ENCODE measurements around the gene NEK4. TPM values are rescaled to one million over a fixed set of nuclear protein-coding genes. Genes with fewer than 3 reads are reported as not detected.

Gene NEK4
- total and polyA plus RNA-seq, 2 of the 13 experiments (the other 11 are each of a cell fraction or from before 2014, with no cell fraction given): 16.5 to 38.0 TPM

- TF ChIP-seq, protein P1, sequence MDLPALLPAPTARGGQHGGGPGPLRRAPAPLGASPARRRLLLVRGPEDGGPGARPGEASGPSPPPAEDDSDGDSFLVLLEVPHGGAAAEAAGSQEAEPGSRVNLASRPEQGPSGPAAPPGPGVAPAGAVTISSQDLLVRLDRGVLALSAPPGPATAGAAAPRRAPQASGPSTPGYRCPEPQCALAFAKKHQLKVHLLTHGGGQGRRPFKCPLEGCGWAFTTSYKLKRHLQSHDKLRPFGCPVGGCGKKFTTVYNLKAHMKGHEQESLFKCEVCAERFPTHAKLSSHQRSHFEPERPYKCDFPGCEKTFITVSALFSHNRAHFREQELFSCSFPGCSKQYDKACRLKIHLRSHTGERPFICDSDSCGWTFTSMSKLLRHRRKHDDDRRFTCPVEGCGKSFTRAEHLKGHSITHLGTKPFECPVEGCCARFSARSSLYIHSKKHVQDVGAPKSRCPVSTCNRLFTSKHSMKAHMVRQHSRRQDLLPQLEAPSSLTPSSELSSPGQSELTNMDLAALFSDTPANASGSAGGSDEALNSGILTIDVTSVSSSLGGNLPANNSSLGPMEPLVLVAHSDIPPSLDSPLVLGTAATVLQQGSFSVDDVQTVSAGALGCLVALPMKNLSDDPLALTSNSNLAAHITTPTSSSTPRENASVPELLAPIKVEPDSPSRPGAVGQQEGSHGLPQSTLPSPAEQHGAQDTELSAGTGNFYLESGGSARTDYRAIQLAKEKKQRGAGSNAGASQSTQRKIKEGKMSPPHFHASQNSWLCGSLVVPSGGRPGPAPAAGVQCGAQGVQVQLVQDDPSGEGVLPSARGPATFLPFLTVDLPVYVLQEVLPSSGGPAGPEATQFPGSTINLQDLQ (CRISPR knock-in tag; IDR thresholded peaks at IDR 0.05): no peak
- TF ChIP-seq SP140L (CRISPR knock-in tag; IDR thresholded peaks at IDR 0.05; ENCODE audit: borderline replicate concordance): no peak
- 0 out of 2 replicates have a peak, but pooled peaks have one; percentile 23 for TF ChIP-seq STAG1 (CRISPR knock-in tag; IDR thresholded peaks at IDR 0.05)
- TF ChIP-seq, protein P2, sequence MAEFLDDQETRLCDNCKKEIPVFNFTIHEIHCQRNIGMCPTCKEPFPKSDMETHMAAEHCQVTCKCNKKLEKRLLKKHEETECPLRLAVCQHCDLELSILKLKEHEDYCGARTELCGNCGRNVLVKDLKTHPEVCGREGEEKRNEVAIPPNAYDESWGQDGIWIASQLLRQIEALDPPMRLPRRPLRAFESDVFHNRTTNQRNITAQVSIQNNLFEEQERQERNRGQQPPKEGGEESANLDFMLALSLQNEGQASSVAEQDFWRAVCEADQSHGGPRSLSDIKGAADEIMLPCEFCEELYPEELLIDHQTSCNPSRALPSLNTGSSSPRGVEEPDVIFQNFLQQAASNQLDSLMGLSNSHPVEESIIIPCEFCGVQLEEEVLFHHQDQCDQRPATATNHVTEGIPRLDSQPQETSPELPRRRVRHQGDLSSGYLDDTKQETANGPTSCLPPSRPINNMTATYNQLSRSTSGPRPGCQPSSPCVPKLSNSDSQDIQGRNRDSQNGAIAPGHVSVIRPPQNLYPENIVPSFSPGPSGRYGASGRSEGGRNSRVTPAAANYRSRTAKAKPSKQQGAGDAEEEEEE (CRISPR knock-in tag; IDR thresholded peaks at IDR 0.05; ENCODE audit: borderline replicate concordance): peak; percentile 74; the same call in 1 of the 2 replicates
- TF ChIP-seq, protein P3, sequence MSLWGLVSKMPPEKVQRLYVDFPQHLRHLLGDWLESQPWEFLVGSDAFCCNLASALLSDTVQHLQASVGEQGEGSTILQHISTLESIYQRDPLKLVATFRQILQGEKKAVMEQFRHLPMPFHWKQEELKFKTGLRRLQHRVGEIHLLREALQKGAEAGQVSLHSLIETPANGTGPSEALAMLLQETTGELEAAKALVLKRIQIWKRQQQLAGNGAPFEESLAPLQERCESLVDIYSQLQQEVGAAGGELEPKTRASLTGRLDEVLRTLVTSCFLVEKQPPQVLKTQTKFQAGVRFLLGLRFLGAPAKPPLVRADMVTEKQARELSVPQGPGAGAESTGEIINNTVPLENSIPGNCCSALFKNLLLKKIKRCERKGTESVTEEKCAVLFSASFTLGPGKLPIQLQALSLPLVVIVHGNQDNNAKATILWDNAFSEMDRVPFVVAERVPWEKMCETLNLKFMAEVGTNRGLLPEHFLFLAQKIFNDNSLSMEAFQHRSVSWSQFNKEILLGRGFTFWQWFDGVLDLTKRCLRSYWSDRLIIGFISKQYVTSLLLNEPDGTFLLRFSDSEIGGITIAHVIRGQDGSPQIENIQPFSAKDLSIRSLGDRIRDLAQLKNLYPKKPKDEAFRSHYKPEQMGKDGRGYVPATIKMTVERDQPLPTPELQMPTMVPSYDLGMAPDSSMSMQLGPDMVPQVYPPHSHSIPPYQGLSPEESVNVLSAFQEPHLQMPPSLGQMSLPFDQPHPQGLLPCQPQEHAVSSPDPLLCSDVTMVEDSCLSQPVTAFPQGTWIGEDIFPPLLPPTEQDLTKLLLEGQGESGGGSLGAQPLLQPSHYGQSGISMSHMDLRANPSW (CRISPR knock-in tag; IDR thresholded peaks at IDR 0.05; ENCODE audit: borderline replicate concordance): no peak
- TF ChIP-seq, protein P4, sequence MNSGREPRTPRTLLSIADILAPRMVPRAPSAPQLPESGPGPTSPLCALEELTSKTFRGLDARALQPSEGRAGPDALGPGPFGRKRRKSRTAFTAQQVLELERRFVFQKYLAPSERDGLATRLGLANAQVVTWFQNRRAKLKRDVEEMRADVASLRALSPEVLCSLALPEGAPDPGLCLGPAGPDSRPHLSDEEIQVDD (CRISPR knock-in tag; IDR thresholded peaks at IDR 0.05; ENCODE audit: borderline replicate concordance): no peak
- no peak for TF ChIP-seq TGIF2 (CRISPR knock-in tag; IDR thresholded peaks at IDR 0.05)
- peak; percentile 91 for TF ChIP-seq SRF (IDR thresholded peaks at IDR 0.05; ENCODE audit: low read depth, low read length)
- TF ChIP-seq, protein P5, sequence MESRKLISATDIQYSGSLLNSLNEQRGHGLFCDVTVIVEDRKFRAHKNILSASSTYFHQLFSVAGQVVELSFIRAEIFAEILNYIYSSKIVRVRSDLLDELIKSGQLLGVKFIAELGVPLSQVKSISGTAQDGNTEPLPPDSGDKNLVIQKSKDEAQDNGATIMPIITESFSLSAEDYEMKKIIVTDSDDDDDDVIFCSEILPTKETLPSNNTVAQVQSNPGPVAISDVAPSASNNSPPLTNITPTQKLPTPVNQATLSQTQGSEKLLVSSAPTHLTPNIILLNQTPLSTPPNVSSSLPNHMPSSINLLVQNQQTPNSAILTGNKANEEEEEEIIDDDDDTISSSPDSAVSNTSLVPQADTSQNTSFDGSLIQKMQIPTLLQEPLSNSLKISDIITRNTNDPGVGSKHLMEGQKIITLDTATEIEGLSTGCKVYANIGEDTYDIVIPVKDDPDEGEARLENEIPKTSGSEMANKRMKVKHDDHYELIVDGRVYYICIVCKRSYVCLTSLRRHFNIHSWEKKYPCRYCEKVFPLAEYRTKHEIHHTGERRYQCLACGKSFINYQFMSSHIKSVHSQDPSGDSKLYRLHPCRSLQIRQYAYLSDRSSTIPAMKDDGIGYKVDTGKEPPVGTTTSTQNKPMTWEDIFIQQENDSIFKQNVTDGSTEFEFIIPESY (CRISPR knock-in tag; IDR thresholded peaks at IDR 0.05): no peak
- TF ChIP-seq TRIM22 (IDR thresholded peaks at IDR 0.05): no peak
- TF ChIP-seq ZNF597 (CRISPR knock-in tag; IDR thresholded peaks at IDR 0.05): no peak
- TF ChIP-seq, protein P6, sequence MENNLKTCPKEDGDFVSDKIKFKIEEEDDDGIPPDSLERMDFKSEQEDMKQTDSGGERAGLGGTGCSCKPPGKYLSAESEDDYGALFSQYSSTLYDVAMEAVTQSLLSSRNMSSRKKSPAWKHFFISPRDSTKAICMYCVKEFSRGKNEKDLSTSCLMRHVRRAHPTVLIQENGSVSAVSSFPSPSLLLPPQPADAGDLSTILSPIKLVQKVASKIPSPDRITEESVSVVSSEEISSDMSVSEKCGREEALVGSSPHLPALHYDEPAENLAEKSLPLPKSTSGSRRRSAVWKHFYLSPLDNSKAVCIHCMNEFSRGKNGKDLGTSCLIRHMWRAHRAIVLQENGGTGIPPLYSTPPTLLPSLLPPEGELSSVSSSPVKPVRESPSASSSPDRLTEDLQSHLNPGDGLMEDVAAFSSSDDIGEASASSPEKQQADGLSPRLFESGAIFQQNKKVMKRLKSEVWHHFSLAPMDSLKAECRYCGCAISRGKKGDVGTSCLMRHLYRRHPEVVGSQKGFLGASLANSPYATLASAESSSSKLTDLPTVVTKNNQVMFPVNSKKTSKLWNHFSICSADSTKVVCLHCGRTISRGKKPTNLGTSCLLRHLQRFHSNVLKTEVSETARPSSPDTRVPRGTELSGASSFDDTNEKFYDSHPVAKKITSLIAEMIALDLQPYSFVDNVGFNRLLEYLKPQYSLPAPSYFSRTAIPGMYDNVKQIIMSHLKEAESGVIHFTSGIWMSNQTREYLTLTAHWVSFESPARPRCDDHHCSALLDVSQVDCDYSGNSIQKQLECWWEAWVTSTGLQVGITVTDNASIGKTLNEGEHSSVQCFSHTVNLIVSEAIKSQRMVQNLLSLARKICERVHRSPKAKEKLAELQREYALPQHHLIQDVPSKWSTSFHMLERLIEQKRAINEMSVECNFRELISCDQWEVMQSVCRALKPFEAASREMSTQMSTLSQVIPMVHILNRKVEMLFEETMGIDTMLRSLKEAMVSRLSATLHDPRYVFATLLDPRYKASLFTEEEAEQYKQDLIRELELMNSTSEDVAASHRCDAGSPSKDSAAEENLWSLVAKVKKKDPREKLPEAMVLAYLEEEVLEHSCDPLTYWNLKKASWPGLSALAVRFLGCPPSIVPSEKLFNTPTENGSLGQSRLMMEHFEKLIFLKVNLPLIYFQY (CRISPR knock-in tag; IDR thresholded peaks at IDR 0.05; ENCODE audit: borderline replicate concordance): no peak
These were observed 23.9 kb upstream of the NEK4 start, which contains the start of gene ITIH3 (continued) for GRCh38 chr3:52794612-52795099.

Measured in HepG2 (cell line).